KBM-7 (cell line): ENCODE data around the gene SRSF1.

Experiments used
- DNase-seq: peaks from one replicate; pipeline ENCODE4 v3.0.0-alpha.2; 2015
- in situ Hi-C: fragments of 300-500 bp; cut with MboI; formaldehyde crosslinking; loops from 2 replicates; pipeline ENCODE4 v1.14.3; 2020; ENCODE audit warnings: low sequenced_read_pairs, low pct_unique_long_range_greater_than_20kb, mixed read lengths

The SRSF1 gene

GRCh38 chr17:57954397-57955182 is 52.5 kb downstream of the SRSF1 start:
- in situ Hi-C loops = no loop called here
- no peak for DNase-seq

- in situ Hi-C loops = no loop called here
Measured at GRCh38 chr17:57953705-57954396, 53.2 kb downstream of the SRSF1 start.

More at GRCh38 chr17:57953705-57954396, 53.2 kb downstream of the SRSF1 start:
- no peak for DNase-seq
